ENCODE results near the gene PEAK1. TPM values are rescaled to one million over a fixed set of nuclear protein-coding genes. Genes with fewer than 3 reads are reported as not detected.

Gene PEAK1
- total and polyA plus RNA-seq, 3 donors from 2014 or later, result 33.2 to 130 (median 107) TPM

- no peaks in the 10 kb centered on the region for H3K36me3 ChIP-seq (ENCODE audit: low read depth, missing control alignments)
- H3K4me3 ChIP-seq, result no peak overlapping the region
- intact Hi-C loops (cut with DNase I; ENCODE audit: low total_unique reads), result no loop called here
- 88 to 90% methylated on average over 7 of the region's 7 CpGs for WGBS, 2 donors
- TF ChIP-seq CTCF (IDR thresholded peaks at IDR 0.05) (no peak), POLR2A (IDR thresholded peaks at IDR 0.05) (no peak)
- no peaks in the 10 kb centered on the region for H3K27me3 ChIP-seq
- DNase-seq, result no peak
- H3K27ac ChIP-seq, result no peak overlapping the region
- no peaks in the 10 kb centered on the region for H3K4me1 ChIP-seq
- no peaks in the 10 kb centered on the region for H3K9me3 ChIP-seq
Measured at GRCh38 chr15:77243716-77244401, 176.0 kb downstream of the PEAK1 start.

- H3K27ac ChIP-seq, result no peak overlapping the region
- no peaks in the 10 kb centered on the region for H3K4me1 ChIP-seq
- intact Hi-C loops (cut with DNase I; ENCODE audit: low total_unique reads), result no loop called here
- H3K27me3 ChIP-seq, result no peaks in the 10 kb centered on the region
- no peak for DNase-seq
- H3K4me3 ChIP-seq, result no peak overlapping the region
- 90 to 95% methylated on average over 2 of the region's 2 CpGs for WGBS, 2 donors
- TF ChIP-seq CTCF (IDR thresholded peaks at IDR 0.05) (no peak), POLR2A (IDR thresholded peaks at IDR 0.05) (no peak)
- H3K9me3 ChIP-seq, result no peaks in the 10 kb centered on the region
- no peaks in the 10 kb centered on the region for H3K36me3 ChIP-seq (ENCODE audit: low read depth, missing control alignments)
Measured at GRCh38 chr15:77243135-77243534, 176.8 kb downstream of the PEAK1 start.

- no peak overlapping the region for H3K27ac ChIP-seq
- WGBS, 2 donors, result 79 to 83% methylated on average over 2 of the region's 2 CpGs
- no peaks in the 10 kb centered on the region for H3K4me1 ChIP-seq
- no peak for DNase-seq
- intact Hi-C loops (cut with DNase I; ENCODE audit: low total_unique reads), result no loop called here
- TF ChIP-seq POLR2A (IDR thresholded peaks at IDR 0.05) (no peak), CTCF (IDR thresholded peaks at IDR 0.05) (no peak)
- H3K36me3 ChIP-seq (ENCODE audit: low read depth, missing control alignments), result no peaks in the 10 kb centered on the region
- H3K9me3 ChIP-seq, result no peaks in the 10 kb centered on the region
- no peak overlapping the region for H3K4me3 ChIP-seq
- no peaks in the 10 kb centered on the region for H3K27me3 ChIP-seq
Measured at GRCh38 chr15:77239882-77240608, 179.9 kb downstream of the PEAK1 start.

GRCh38 chr15:77235566-77235965 lies 184.3 kb downstream of the PEAK1 start:
- Histone ChIP-seq H3K27ac (no peak overlapping the region), H3K9me3 (no peaks in the 10 kb centered on the region), H3K4me3 (no peak overlapping the region), H3K27me3 (no peaks in the 10 kb centered on the region), H3K36me3 (ENCODE audit: low read depth, missing control alignments) (no peaks in the 10 kb centered on the region), H3K4me1 (no peaks in the 10 kb centered on the region)
- 97 to 100% methylated on average over 2 of the region's 2 CpGs for WGBS, 2 donors
- no peak for TF ChIP-seq POLR2A (IDR thresholded peaks at IDR 0.05)
- no peak for TF ChIP-seq CTCF (IDR thresholded peaks at IDR 0.05)
- intact Hi-C loops (cut with DNase I; ENCODE audit: low total_unique reads), result no loop called here
- DNase-seq, result no peak
